Cardiac muscle cell (in vitro differentiated cells and primary cell): Measurements from ENCODE around the gene ABHD14A. TPM values are rescaled to one million over a fixed set of nuclear protein-coding genes. Genes with fewer than 3 reads are reported as not detected.

ENCODE experiments used
- DNase-seq, 2 donors: peaks; one replicate each; pipeline versions ENCODE4 v3.0.0 to v3.0.0-alpha.2; 2010 to 2017; ENCODE audit warnings: low read depth in 1 of 2, low spot score in 1 of 2
- H3K27ac ChIP-seq: fragments of 200-600 bp; sonication (generic); 2 replicates; pipeline ENCODE4 v1.5.1; 2016
- H3K27me3 ChIP-seq: fragments of 200-600 bp; sonication (generic); 2 replicates; pipeline ENCODE4 v1.6.0; 2016; ENCODE audit warnings: control low read depth
- H3K36me3 ChIP-seq: fragments of 200-600 bp; sonication (generic); 2 replicates; pipeline ENCODE4 v1.5.1; 2016; ENCODE audit warnings: control low read depth
- H3K4me1 ChIP-seq: fragments of 200-600 bp; sonication (generic); 2 replicates; pipeline ENCODE4 v1.8.1; 2017; ENCODE audit warnings: low read depth, mild to moderate bottlenecking, mixed run types
- H3K4me3 ChIP-seq: fragments of 200-600 bp; sonication (generic); 2 replicates; pipeline ENCODE4 v1.5.1; 2016; ENCODE audit warnings: mild to moderate bottlenecking
- H3K9me3 ChIP-seq: fragments of 200-600 bp; sonication (generic); 2 replicates; pipeline ENCODE4 v1.5.1; 2017; ENCODE audit warnings: low read depth, mild to moderate bottlenecking, control low read depth
- polyA plus RNA-seq: library from polyadenylated mRNA; unstranded; fragments of >200 nt; fragmentation: Nextera tagmentation; extraction: Ambion mirVana; gene quantifications from 2 replicates; pipeline ENCODE4 v1.2.1, GENCODE V29; 2016
- total RNA-seq: library from RNA; depleted of rRNA; stranded (reverse); fragments of >200 nt; gene quantifications from 2 replicates; pipeline ENCODE4 v1.2.3, GENCODE V29; 2016
- TF ChIP-seq, protein P1 (sequence below): IDR thresholded peaks from 2 replicates; pipeline ENCODE4 v1.5.1; 2012; ENCODE audit warnings: low read depth, mild to moderate bottlenecking, low read length

Gene ABHD14A
- total and polyA plus RNA-seq, 2 experiments from 2014 or later = 56.5 to 104 TPM

DNA sequence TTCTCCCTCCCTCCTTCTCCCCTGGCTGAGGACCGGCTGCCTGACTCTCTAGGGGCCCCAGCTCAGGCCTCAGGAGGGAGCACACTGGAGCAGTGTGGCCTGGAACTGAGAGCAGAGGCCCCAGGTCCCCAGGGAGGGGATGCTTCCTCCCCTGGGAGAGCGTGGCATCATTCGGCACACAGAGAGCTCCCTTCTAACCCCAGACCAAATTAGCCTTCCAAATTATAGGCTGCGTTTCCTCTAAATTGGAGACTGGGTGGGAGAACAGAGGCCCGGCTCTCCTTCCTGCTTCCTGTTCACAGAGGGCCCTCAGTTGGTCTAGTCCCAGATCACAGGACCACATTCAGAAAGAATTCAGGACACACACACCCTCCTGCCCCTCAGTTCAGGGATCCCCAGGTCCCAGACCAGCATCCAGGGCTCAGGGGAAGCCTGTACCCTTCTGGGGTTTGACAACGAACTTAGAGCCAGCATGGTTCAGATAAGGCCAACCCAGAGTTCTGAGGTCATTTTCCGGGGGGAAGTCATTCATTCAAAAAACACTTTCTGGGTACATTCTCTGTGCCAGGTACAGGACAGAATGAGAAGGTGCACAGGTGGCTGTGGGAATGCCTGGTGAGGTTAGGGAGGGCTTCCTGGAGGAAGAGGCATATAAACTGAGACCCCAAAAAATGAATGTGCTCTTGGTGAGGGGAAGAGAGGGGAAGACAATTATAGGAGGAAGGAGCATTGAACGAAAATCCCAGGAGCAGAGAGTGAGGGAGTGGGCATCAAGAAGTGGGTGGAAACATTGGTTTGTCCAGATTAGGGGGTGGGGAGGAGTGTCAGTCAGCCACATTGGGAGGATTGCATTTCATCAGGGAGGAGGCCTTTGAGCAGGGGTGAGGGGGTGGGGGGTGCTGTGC is 49.2 kb downstream of the ABHD14A start:
- Histone ChIP-seq H3K36me3 (no peaks in the 10 kb centered on the region), H3K27ac (peak overlapping the region; percentile 98), H3K4me3 (no peak overlapping the region), H3K27me3 (no peaks in the 10 kb centered on the region), H3K9me3 (no peaks in the 10 kb centered on the region), H3K4me1 (peaks cover 72% of the 10 kb centered on the region)
- DNase-seq = no peak
- TF ChIP-seq, protein P1, sequence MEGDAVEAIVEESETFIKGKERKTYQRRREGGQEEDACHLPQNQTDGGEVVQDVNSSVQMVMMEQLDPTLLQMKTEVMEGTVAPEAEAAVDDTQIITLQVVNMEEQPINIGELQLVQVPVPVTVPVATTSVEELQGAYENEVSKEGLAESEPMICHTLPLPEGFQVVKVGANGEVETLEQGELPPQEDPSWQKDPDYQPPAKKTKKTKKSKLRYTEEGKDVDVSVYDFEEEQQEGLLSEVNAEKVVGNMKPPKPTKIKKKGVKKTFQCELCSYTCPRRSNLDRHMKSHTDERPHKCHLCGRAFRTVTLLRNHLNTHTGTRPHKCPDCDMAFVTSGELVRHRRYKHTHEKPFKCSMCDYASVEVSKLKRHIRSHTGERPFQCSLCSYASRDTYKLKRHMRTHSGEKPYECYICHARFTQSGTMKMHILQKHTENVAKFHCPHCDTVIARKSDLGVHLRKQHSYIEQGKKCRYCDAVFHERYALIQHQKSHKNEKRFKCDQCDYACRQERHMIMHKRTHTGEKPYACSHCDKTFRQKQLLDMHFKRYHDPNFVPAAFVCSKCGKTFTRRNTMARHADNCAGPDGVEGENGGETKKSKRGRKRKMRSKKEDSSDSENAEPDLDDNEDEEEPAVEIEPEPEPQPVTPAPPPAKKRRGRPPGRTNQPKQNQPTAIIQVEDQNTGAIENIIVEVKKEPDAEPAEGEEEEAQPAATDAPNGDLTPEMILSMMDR = no peak

DNA sequence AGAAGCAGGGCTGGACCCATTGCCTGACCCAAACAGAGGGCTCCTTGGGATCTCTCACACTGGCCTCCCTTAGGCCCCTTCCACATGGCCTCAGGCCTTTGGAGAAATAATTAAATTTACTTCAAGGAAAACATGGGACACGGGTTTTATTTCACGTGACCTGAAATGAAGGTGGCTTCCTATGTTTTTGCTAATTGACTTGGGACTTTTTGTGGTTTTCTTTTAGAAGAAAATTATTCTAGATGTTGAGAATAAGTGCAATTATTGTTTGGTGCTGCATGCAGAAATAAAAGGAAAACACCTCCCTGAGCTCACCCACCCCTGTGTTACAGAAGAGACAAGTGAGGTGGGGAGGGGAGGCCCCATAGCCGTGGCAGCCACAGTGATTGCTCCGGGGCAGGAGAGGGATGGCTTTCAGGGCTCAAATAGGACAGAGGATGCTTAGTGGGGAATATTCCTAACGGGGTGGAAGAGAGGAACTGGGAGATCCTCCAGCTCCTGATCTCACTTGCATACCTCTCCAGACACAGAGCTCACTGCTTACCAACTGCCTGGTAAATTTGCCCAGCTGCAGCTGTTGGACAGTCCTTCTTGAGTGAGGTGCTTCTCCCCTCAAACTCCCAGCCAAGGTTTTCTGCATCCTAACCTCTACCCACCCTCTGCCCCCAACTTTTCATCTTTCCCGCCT is 50.0 kb downstream of the ABHD14A start:
- no peak overlapping the region for H3K27ac ChIP-seq
- no peaks in the 10 kb centered on the region for H3K36me3 ChIP-seq
- H3K4me3 ChIP-seq = no peak overlapping the region
- no peaks in the 10 kb centered on the region for H3K27me3 ChIP-seq
- no peaks in the 10 kb centered on the region for H3K9me3 ChIP-seq
- peaks cover 72% of the 10 kb centered on the region for H3K4me1 ChIP-seq
- TF ChIP-seq, protein P1 = no peak
- DNase-seq = no peak

DNA sequence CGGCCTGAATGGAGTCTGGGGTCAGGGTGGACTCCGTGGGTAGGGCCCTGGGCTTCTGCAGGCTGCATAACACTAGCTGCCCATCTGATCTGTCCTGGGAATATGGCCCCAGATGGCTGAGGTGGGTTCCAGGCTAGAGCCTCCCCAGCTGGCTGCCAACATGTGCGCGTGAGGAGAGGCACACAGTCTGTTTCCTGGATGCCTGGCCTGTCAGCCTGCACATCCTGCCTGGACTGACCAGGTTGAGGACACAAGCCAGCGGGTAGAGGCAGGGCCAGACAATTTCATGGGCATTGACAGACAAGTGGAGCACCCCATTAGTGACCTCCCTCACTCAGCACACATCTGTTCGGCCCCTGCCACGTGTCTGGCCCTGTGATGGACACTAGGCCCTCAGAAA is 50.6 kb downstream of the ABHD14A start:
- TF ChIP-seq, protein P1 = no peak
- peak overlapping the region; percentile 62 for H3K27ac ChIP-seq
- H3K9me3 ChIP-seq = no peaks in the 10 kb centered on the region
- peaks cover 71% of the 10 kb centered on the region for H3K4me1 ChIP-seq
- H3K36me3 ChIP-seq = no peaks in the 10 kb centered on the region
- H3K27me3 ChIP-seq = no peaks in the 10 kb centered on the region
- H3K4me3 ChIP-seq = no peak overlapping the region
- no peak for DNase-seq

DNA sequence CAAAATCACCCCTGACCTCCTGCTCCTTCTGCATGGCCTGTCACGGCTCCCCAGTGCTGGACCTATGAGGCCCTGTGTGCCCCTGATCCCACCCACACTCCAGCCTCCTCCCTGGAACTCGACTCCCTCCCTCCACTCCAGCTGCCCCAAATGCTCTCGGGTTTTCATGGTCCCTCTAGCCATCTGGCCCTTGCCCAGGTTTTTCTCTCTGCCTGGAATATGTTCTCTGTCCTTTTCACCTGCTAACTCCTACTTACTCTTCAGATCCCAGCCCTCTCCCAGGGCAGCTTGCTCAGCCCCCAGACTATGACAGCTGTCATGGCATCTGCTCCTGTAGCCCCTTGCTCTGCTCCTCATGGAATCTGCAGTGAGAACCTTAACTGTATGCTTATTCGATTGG is 51.2 kb downstream of the ABHD14A start:
- TF ChIP-seq, protein P1 = no peak
- no peaks in the 10 kb centered on the region for H3K9me3 ChIP-seq
- peak overlapping the region; percentile 62 for H3K27ac ChIP-seq
- DNase-seq = no peak
- H3K27me3 ChIP-seq = no peaks in the 10 kb centered on the region
- peaks cover 71% of the 10 kb centered on the region for H3K4me1 ChIP-seq
- H3K4me3 ChIP-seq = no peak overlapping the region
- H3K36me3 ChIP-seq = no peaks in the 10 kb centered on the region

DNA sequence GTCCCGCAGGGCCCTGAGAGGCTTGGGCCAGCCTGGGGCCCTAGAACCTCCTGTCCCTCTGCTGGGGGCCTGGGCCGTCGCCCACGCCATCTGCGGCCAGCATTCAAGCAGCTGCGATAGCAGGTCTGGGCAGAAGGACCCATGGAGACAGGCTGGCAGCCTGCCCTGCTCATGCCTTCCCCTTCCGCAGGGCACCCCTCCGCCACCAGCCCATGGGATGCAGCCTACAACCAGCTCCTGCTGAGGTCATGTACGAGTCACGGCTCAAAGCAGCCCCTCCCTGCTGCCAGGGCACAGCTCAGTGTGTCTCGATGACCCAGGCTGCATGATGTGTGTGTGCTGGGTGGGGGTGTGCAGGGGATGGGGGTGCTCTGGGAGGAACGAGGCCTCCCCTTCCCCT is 53.7 kb downstream of the ABHD14A start:
- H3K36me3 ChIP-seq = no peaks in the 10 kb centered on the region
- TF ChIP-seq, protein P1 = no peak
- H3K4me1 ChIP-seq = peaks cover 58% of the 10 kb centered on the region
- no peaks in the 10 kb centered on the region for H3K27me3 ChIP-seq
- no peaks in the 10 kb centered on the region for H3K9me3 ChIP-seq
- H3K4me3 ChIP-seq = no peak overlapping the region
- no peak for DNase-seq
- H3K27ac ChIP-seq = no peak overlapping the region
